HepG2 (cell line): ENCODE measurements around the gene NOS1AP. TPM values are rescaled to one million over a fixed set of nuclear protein-coding genes. Genes with fewer than 3 reads are reported as not detected.
A peak's percentile ranks its signal among the peaks of the same experiment; 100 is the strongest.

Experiments used
- ATAC-seq: fragments of 200-7000 bp; cut with Tn5 transposase; 3 replicates; pipeline ENCODE4 v1.9.1; 2020; ENCODE audit warnings: mild to moderate bottlenecking, moderate library complexity
- BruUV-seq: library from RNA; stranded (reverse); fragments of 400-500 nt; replicated peaks from 2 replicates; lab custom pipeline; 2021; lab: Mats Ljungman, UMichigan
- CTCF ChIA-PET: fragments of 300-600 bp; formaldehyde crosslinking; extraction: SDS; loops from one replicate; lab custom pipeline; 2021; ENCODE audit warnings: low total read pairs, inconsistent platforms, low intra/inter-chr PET ratio; lab: Yijun Ruan, JAX
- POLR2A ChIA-PET: fragments of 350-600 bp; sonication (Branson Sonifier 250); formaldehyde crosslinking; loops from one replicate; lab custom pipeline; 2020; ENCODE audit warnings: antibody characterized with exemption, inconsistent platforms; lab: Yijun Ruan, JAX
- DNase-seq: peaks from one replicate; pipeline ENCODE4 v3.0.0-alpha.2; 2015; ENCODE audit warnings: low spot score
- FAIRE-seq: peaks from 3 replicates; lab custom pipeline; 2011; peaks lifted over from hg19 to GRCh38; lab: Jason Lieb, UNC
- H2AFZ ChIP-seq: one replicate; pipeline ENCODE4 v1.6.1; 2011; ENCODE audit warnings: low read length, inconsistent platforms
- H3K27ac ChIP-seq: fragments of 300-600 bp; 3 replicates; pipeline ENCODE4 v1.8.0; 2011; ENCODE audit warnings: mixed run types, mild to moderate bottlenecking, mixed read lengths, low read length, inconsistent platforms; ENCODE audit not compliant: insufficient read depth; ENCODE audit errors: extremely low read length
- H3K27me3 ChIP-seq, 2 experiments: fragments of 200-600 bp in 1 of 2; 2 replicates in 1 of 2; 3 replicates in 1 of 2; pipeline versions ENCODE4 v1.6.0 to v1.8.0; 2011; ENCODE audit warnings: low read length in 2 of 2, mild to moderate bottlenecking in 2 of 2, moderate library complexity in 2 of 2, inconsistent platforms in 1 of 2; ENCODE audit not compliant: insufficient read depth in 2 of 2, control insufficient read depth in 1 of 2
- H3K36me3 ChIP-seq, 2 experiments: fragments of 200-600 bp in 1 of 2; replicated peaks in 1 of 2; 2 replicates in 1 of 2; 3 replicates in 1 of 2; pipeline versions ENCODE4 v1.5.1 to v1.8.0; 2011; ENCODE audit warnings: low read length in 2 of 2, inconsistent platforms in 1 of 2; ENCODE audit not compliant: insufficient read depth in 2 of 2, control insufficient read depth in 1 of 2
- H3K4me1 ChIP-seq: 2 replicates; pipeline ENCODE4 v1.5.1; 2012; ENCODE audit warnings: low read length, inconsistent platforms; ENCODE audit not compliant: insufficient read depth
- H3K4me2 ChIP-seq: 2 replicates; pipeline ENCODE4 v1.6.0; 2011; ENCODE audit warnings: low read depth, low read length, inconsistent platforms
- H3K4me3 ChIP-seq, 3 experiments: fragments of 200-600 bp in 1 of 3; sonication (generic), shearing (Covaris generic) in 1 of 3; replicated peaks in 1 of 3; 2 replicates each; pipeline ENCODE4 v1.5.1; 2011 to 2016; ENCODE audit warnings: low read length in 3 of 3, inconsistent platforms in 2 of 3, low read depth in 2 of 3, mild to moderate bottlenecking in 2 of 3, control low read depth in 1 of 3, mixed read lengths in 1 of 3; ENCODE audit not compliant: insufficient read depth in 1 of 3
- H3K79me2 ChIP-seq: one replicate; pipeline ENCODE4 v1.6.1; 2011; ENCODE audit warnings: low read length, inconsistent platforms; ENCODE audit not compliant: insufficient read depth
- H3K9ac ChIP-seq: 2 replicates; pipeline ENCODE4 v1.6.0; 2011; ENCODE audit warnings: mild to moderate bottlenecking, low read depth, low read length, inconsistent platforms; ENCODE audit not compliant: insufficient read depth
- H3K9me3 ChIP-seq: 2 replicates; pipeline ENCODE4 v1.5.1; 2012; ENCODE audit warnings: mild to moderate bottlenecking, low read length
- H4K20me1 ChIP-seq: 2 replicates; pipeline ENCODE4 v1.6.0; 2011; ENCODE audit warnings: inconsistent platforms, mild to moderate bottlenecking, low read length, moderate library complexity; ENCODE audit not compliant: insufficient read depth
- MAFF ChIP-seq: IDR thresholded peaks from 2 replicates; pipeline ENCODE4 v1.6.1; 2011; ENCODE audit warnings: low read depth, low read length, improper control_type of control experiment
- PTBP1 ChIP-seq: fragments of 200-400 bp; formaldehyde crosslinking; IDR thresholded peaks from 2 replicates; pipeline ENCODE4 v1.6.1; 2018; ENCODE audit warnings: low read length, low read depth; ENCODE audit not compliant: poor library complexity, severe bottlenecking
- SALL1 ChIP-seq: sonication (generic); formaldehyde crosslinking; IDR thresholded peaks from 2 replicates; pipeline ENCODE4 v1.8.0; 2022; ENCODE audit warnings: mild to moderate bottlenecking, missing genetic modification reagents
- SNAI1 ChIP-seq: sonication (generic); formaldehyde crosslinking; IDR thresholded peaks from 2 replicates; pipeline ENCODE4 v1.5.0; 2020; ENCODE audit warnings: mild to moderate bottlenecking, missing genetic modification reagents, borderline replicate concordance
- ZNF441 ChIP-seq: sonication (generic); formaldehyde crosslinking; IDR thresholded peaks from 2 replicates; pipeline ENCODE4 v1.7.0; 2021; ENCODE audit warnings: missing genetic modification reagents, borderline replicate concordance
- ZNF563 ChIP-seq: sonication (generic); formaldehyde crosslinking; IDR thresholded peaks from 2 replicates; pipeline ENCODE4 v1.8.0; 2022; ENCODE audit warnings: mild to moderate bottlenecking, moderate library complexity, missing genetic modification reagents
- ZNF639 ChIP-seq: conservative IDR thresholded peaks from 2 replicates; pipeline ENCODE4 v1.6.1; 2018; ENCODE audit warnings: missing genetic modification reagents
- ZNF670 ChIP-seq: sonication (generic); formaldehyde crosslinking; IDR thresholded peaks from 2 replicates; pipeline ENCODE4 v1.8.0; 2022; ENCODE audit warnings: mild to moderate bottlenecking, missing genetic modification reagents, borderline replicate concordance
- ZNF781 ChIP-seq: sonication (generic); formaldehyde crosslinking; IDR thresholded peaks from 2 replicates; pipeline ENCODE4 v1.5.1; 2020; ENCODE audit warnings: borderline replicate concordance, mild to moderate bottlenecking, missing genetic modification reagents; ENCODE audit errors: not compliant biosample characterization
- ZNF839 ChIP-seq: sonication (generic); formaldehyde crosslinking; IDR thresholded peaks from 2 replicates; pipeline ENCODE4 v1.4.0; 2020; ENCODE audit warnings: missing genetic modification reagents, mild to moderate bottlenecking, borderline replicate concordance
- WGBS: methylation state at CpG from one replicate; pipeline ENCODE4 v1.1.6; 2017; ENCODE audit warnings: low lambda C conversion rate; 5-methylcytosine and 5-hydroxymethylcytosine counted together
- in situ Hi-C: cut with HindIII; loops from 2 replicates; pipeline ENCODE4 v1.10.0; 2017; ENCODE audit warnings: low pct_unique_long_range_greater_than_20kb; ENCODE audit not compliant: extremely low pct_ligation_motif_present
- intact Hi-C: fragments of 100-400 bp; cut with micrococcal nuclease; formaldehyde crosslinking; loops from one replicate; pipeline ENCODE4 v1.10.0; 2022; ENCODE audit not compliant: unreplicated experiment
- polyA plus RNA-seq, 8 experiments: library from polyadenylated mRNA; depleted of rRNA in 3 of 8; stranded (reverse) in 7 of 8; unstranded in 1 of 8; fragments of >200 nt; fragmentation: Illumina TruSeq in 4 of 8; extraction: Trizol in 4 of 8; gene quantifications; 2 replicates each; pipeline versions ENCODE4 v1.2.1 to v1.2.3, GENCODE V29; 2011 to 2016; ENCODE audit warnings: low read depth in 4 of 8, missing spikeins in 1 of 8, mixed read lengths in 1 of 8; ENCODE audit not compliant: insufficient read depth in 1 of 8
- total RNA-seq, 5 experiments: library from RNA; depleted of rRNA; stranded (reverse); fragments of >200 nt; fragmentation: Illumina TruSeq; extraction: Trizol; gene quantifications; 2 replicates each; pipeline ENCODE4 v1.2.3, GENCODE V29; 2016; ENCODE audit warnings: low read depth in 1 of 5

The NOS1AP gene
- total and polyA plus RNA-seq, 2 of the 13 experiments (the other 11 are each of a cell fraction or from before 2014, with no cell fraction given) = 2.0 to 3.3 TPM

GRCh38 chr1:162168261-162168660 lies 98.8 kb downstream of the NOS1AP start:
- in situ Hi-C loops = no loop called here
- FAIRE-seq (no peak), DNase-seq (no peak), ATAC-seq (no peak)
- H3K4me2 ChIP-seq = no peak overlapping the region
- TF ChIP-seq SALL1 (0 out of 2 replicates have a peak, but pooled peaks have one; percentile 17), ZNF441 (CRISPR knock-in tag) (no peak), PTBP1 (no peak), MAFF (no peak)
- no TSS peak for BruUV-seq
- H3K9me3 ChIP-seq = no peaks in the 10 kb centered on the region
- H3K27me3 ChIP-seq = no peaks in the 10 kb centered on the region
- ChIA-PET POLR2A (no interaction called here), CTCF (no interaction called here)
- H3K4me1 ChIP-seq = peaks cover 46% of the 10 kb centered on the region
- no peak overlapping the region for H3K9ac ChIP-seq
- H3K4me3 ChIP-seq = no peak overlapping the region
- no peaks in the 10 kb centered on the region; a peak in 1 of 5 replicates for H3K36me3 ChIP-seq
- 0 out of 2 replicates have a peak, but pooled peaks cover 2% of the 10 kb centered on the region for H4K20me1 ChIP-seq
- H3K27ac ChIP-seq = no peak overlapping the region
- WGBS = 85% methylated on average over 5 of the region's 5 CpGs
- no peak overlapping the region for H2AFZ ChIP-seq
- intact Hi-C loops = no loop called here
- peaks cover 27% of the 10 kb centered on the region for H3K79me2 ChIP-seq

- ChIA-PET POLR2A (interaction anchor here (1.4 kb wide), 1 partner anchor 24 kb away, joined by 4 read pairs; no protein-coding TSS in a partner anchor), CTCF (no interaction called here)
- WGBS = 95% methylated on average over 7 of the region's 7 CpGs
- no peak for DNase-seq
- H3K9ac ChIP-seq = no peak overlapping the region
- H3K27ac ChIP-seq = no peak overlapping the region
- no peaks in the 10 kb centered on the region for H3K9me3 ChIP-seq
- H2AFZ ChIP-seq = no peak overlapping the region
- no peak overlapping the region for H3K4me2 ChIP-seq
- H4K20me1 ChIP-seq = 0 out of 2 replicates have a peak, but pooled peaks cover 2% of the 10 kb centered on the region
- TF ChIP-seq ZNF670 (CRISPR knock-in tag) (no peak), ZNF639 (CRISPR knock-in tag) (no peak), ZNF563 (CRISPR knock-in tag) (no peak), ZNF839 (CRISPR knock-in tag) (no peak), SNAI1 (no peak), ZNF781 (CRISPR knock-in tag) (no peak)
- intact Hi-C loops (no loop called here), in situ Hi-C loops (no loop called here)
- H3K36me3 ChIP-seq = no peaks in the 10 kb centered on the region; a peak in 1 of 5 replicates
- no TSS peak for BruUV-seq
- no peak for ATAC-seq
- no peak for FAIRE-seq
- peaks cover 24% of the 10 kb centered on the region for H3K79me2 ChIP-seq
- no peak overlapping the region for H3K4me3 ChIP-seq
- H3K4me1 ChIP-seq = peaks cover 44% of the 10 kb centered on the region
- H3K27me3 ChIP-seq = no peaks in the 10 kb centered on the region
These were observed 99.7 kb downstream of the NOS1AP start for GRCh38 chr1:162169031-162169790.
